Measurements from ENCODE around the gene NUP210L.
A peak's percentile ranks its signal among the peaks of the same experiment; 100 is the strongest.

The NUP210L gene

GRCh38 chr1:154154534-154155191, at the start of gene NUP210L:
TSS of gene NUP210L (minus strand) at chr1:154155073.
- TF ChIP-seq CTCF (IDR thresholded peaks at IDR 0.05; ENCODE audit: extremely low read depth, missing control alignments) = no peak
- no peak for DNase-seq (ENCODE audit: low spot score)

- no peak for TF ChIP-seq CTCF (IDR thresholded peaks at IDR 0.05; ENCODE audit: extremely low read depth, missing control alignments)
- DNase-seq (ENCODE audit: low spot score) = no peak
Observed at GRCh38 chr1:154199563-154199879, 44.6 kb upstream of the NUP210L start.

- peak; percentile 30 for TF ChIP-seq CTCF (IDR thresholded peaks at IDR 0.05; ENCODE audit: extremely low read depth, missing control alignments)
- DNase-seq (ENCODE audit: low spot score) = peak; percentile 52
Observed at GRCh38 chr1:154198756-154199562, 44.1 kb upstream of the NUP210L start.

GRCh38 chr1:154193821-154194220, 38.9 kb upstream of the NUP210L start:
- TF ChIP-seq CTCF (IDR thresholded peaks at IDR 0.05; ENCODE audit: extremely low read depth, missing control alignments) = no peak
- no peak for DNase-seq (ENCODE audit: low spot score)

GRCh38 chr1:154192476-154192875, 37.6 kb upstream of the NUP210L start:
- TF ChIP-seq CTCF (IDR thresholded peaks at IDR 0.05; ENCODE audit: extremely low read depth, missing control alignments) = no peak
- DNase-seq (ENCODE audit: low spot score) = no peak

- DNase-seq (ENCODE audit: low spot score) = no peak
- no peak for TF ChIP-seq CTCF (IDR thresholded peaks at IDR 0.05; ENCODE audit: extremely low read depth, missing control alignments)
Observed at GRCh38 chr1:154191990-154192461, 37.2 kb upstream of the NUP210L start, which contains the start of gene TPM3. TSS of gene TPM3 (minus strand) at chr1:154192100. CDS start at chr1:154192018, 82 bp downstream.

- TF ChIP-seq CTCF (IDR thresholded peaks at IDR 0.05; ENCODE audit: extremely low read depth, missing control alignments) = no peak
- no peak for DNase-seq (ENCODE audit: low spot score)
Observed at GRCh38 chr1:154190550-154190949, 35.7 kb upstream of the NUP210L start.

All from GM20000 (cell line).